Upper lobe of left lung (tissue), 4 donors: ENCODE results near the gene CDHR4.

Source experiments
- CTCF ChIP-seq, 6 experiments: fragments of 450-650 bp in 4 of 6; fragments of 200-600 bp in 2 of 6; sonication (generic) in 2 of 6; IDR thresholded peaks; one replicate each; pipeline ENCODE4 v1.5.1; 2016 to 2019; ENCODE audit warnings: antibody characterized with exemption in 6 of 6
- POLR2A ChIP-seq, 4 donors: fragments of 450-650 bp; IDR thresholded peaks; one replicate each; pipeline ENCODE4 v1.5.1; 2016 to 2017; ENCODE audit warnings: antibody characterized with exemption in 4 of 4, mild to moderate bottlenecking in 2 of 4
- POLR2AphosphoS5 ChIP-seq, 2 donors: sonication (generic); formaldehyde crosslinking; IDR thresholded peaks; one replicate each; pipeline ENCODE4 v1.5.1; 2017; ENCODE audit warnings: antibody characterized with exemption in 2 of 2

- TF ChIP-seq CTCF (IDR thresholded peaks at IDR 0.05) = no peak
- TF ChIP-seq POLR2A (IDR thresholded peaks at IDR 0.05) = no peak
- no peak for TF ChIP-seq POLR2AphosphoS5 (IDR thresholded peaks at IDR 0.05)
These were observed 42.1 kb upstream of the CDHR4 start for GRCh38 chr3:49841806-49842205.
